Superior temporal gyrus (tissue), 1 donor: ENCODE data around the gene BAK1.
"Not testable (repeated sequence)": the region's sequence is repeated elsewhere in the genome, so short reads cannot be mapped to it uniquely, and the experiment has no call there.

Source experiments
- DNase-seq: peaks from one replicate; pipeline ENCODE4 v3.0.0-alpha.2; 2016; ENCODE audit errors: extremely low spot score

Gene BAK1

GRCh38 chr6:33551538-33551937 is 28.5 kb downstream of the BAK1 start:
- DNase-seq: no peak

- DNase-seq: no peak
These were observed 30.2 kb downstream of the BAK1 start for GRCh38 chr6:33549896-33550295.

DNA sequence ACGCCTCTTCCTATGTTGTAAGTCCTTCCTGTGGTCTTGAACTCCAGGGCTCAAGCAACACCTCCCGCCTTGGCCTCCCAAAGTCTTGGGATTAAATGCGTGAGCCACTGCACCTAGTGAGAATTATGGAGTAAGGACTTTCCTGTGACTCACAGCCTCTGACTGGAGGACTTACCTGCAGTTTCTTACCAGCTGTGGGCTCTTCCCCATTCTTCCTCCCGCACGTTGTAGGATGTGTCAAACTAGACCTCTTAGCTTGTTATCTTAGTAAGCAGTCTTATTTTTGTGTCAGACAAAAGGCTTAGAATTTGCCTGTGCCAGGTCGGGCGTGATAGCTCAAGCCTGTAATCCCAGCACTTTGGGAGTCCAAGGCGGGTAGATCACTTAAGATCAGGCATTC is 30.9 kb downstream of the BAK1 start:
- no peak for DNase-seq

GRCh38 chr6:33547499-33547898 is 32.6 kb downstream of the BAK1 start:
- DNase-seq: no peak

DNA sequence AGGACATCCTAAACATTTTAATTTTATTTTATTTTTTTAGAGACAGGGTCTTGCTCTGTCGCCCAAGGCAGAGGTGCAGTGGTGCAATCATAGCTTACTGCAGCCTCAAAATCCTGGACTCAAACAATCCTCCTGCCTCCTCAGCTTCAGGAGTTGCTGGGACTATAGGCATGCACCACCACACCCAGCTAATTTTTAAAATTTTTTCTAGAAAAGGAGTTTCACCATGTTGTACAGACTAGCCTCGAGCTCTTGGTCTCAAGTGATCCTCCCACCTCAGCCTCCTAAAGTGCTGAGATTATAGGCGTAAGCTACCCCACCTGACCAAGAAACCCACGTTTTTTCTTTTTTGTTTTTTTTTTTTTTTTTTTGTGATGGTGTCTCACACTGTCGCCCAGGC is 33.3 kb downstream of the BAK1 start:
- DNase-seq: no peak

- not testable (repeated sequence) for DNase-seq
These were observed 34.8 kb downstream of the BAK1 start for GRCh38 chr6:33545292-33545691.

GRCh38 chr6:33543116-33543515 is 37.0 kb downstream of the BAK1 start:
- no peak for DNase-seq

- DNase-seq: no peak
These were observed 39.3 kb downstream of the BAK1 start for GRCh38 chr6:33540768-33541167.

GRCh38 chr6:33534702-33535101 is 45.4 kb downstream of the BAK1 start:
- DNase-seq: no peak

- not testable (repeated sequence) for DNase-seq
These were observed 46.8 kb downstream of the BAK1 start for GRCh38 chr6:33533163-33533869.

DNA sequence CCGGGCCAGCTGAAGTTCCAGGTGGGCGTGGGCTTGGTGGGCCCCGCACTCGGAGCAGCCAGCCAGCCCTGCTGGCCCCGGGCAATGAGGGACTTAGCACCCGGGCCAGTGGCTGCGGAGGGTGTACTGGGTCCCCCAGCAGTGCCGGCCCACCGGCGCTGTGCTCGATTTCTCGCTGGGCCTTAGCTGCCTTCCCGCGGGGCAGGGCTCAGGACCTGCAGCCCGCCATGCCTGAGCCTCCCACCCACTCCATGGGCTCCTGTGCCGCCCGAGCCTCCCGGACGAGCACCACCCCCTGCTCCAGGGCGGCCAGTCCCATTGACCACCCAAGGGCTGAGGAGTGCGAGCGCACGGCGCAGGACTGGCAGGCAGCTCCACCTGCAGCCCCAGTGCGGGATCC is 47.6 kb downstream of the BAK1 start:
- DNase-seq: not testable (repeated sequence)

GRCh38 chr6:33530617-33531016 is 49.5 kb downstream of the BAK1 start:
- not testable (repeated sequence) for DNase-seq
